ENCODE measurements around the gene SLC22A6.

The SLC22A6 gene

DNA sequence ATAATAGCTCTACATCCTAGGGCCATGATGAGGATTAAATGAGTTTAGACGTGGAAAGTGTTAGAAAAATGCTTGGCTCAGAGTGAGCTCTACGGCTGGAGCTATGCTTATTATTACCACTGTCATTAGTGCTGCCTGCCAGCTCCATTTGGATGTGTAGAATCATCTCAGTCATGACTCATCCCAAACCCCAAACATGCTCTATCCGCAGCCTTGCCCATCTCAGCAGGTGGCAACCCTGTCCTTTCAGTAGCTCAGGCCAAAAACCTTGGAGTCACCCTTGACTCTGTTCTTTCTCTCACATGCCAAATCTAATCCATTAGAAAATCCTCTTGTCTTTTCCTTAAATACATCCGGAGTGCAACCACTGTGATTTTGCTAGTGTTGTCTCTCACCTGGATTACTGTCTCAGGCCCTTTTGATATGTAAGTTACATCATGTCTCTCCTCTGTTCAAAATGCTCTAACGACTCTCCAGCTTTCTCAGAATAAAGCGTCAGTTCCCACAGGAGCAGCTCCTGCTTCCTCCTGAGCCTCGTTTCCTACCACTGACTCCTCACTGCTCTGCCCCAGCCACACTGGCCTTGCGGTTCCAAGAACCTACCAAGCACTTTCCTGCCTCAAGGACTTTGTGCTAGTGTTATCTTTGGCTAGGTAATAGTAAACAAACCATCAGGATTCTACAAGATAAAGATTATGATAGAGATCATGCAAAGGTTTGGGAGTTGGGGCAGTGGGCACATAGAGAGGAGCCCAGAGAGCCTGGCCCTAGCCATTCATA is 53.1 kb downstream of the SLC22A6 start:
- TF ChIP-seq EP300 (IDR thresholded peaks at IDR 0.05; ENCODE audit: borderline replicate concordance) (no peak), RAD21 (IDR thresholded peaks at IDR 0.05; ENCODE audit: low read depth) (no peak), CREB1 (IDR thresholded peaks at IDR 0.05; ENCODE audit: low read depth) (no peak), TAF1 (IDR thresholded peaks at IDR 0.05; ENCODE audit: low read depth) (no peak), CEBPB (IDR thresholded peaks at IDR 0.05) (no peak), FOXM1 (IDR thresholded peaks at IDR 0.05; ENCODE audit: borderline replicate concordance, low read depth) (no peak), NFIC (IDR thresholded peaks at IDR 0.05) (no peak), YY1 (IDR thresholded peaks at IDR 0.05; ENCODE audit: low read depth) (no peak), TCF12 (IDR thresholded peaks at IDR 0.05; ENCODE audit: low read depth) (no peak), TEAD4 (IDR thresholded peaks at IDR 0.05) (no peak), EGR1 (IDR thresholded peaks at IDR 0.05) (no peak), ZBTB7A (IDR thresholded peaks at IDR 0.05; ENCODE audit: low read depth) (no peak)
- TF ChIP-seq, protein P1, sequence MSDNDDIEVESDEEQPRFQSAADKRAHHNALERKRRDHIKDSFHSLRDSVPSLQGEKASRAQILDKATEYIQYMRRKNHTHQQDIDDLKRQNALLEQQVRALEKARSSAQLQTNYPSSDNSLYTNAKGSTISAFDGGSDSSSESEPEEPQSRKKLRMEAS (IDR thresholded peaks at IDR 0.05), result no peak
- TF ChIP-seq, protein P2, sequence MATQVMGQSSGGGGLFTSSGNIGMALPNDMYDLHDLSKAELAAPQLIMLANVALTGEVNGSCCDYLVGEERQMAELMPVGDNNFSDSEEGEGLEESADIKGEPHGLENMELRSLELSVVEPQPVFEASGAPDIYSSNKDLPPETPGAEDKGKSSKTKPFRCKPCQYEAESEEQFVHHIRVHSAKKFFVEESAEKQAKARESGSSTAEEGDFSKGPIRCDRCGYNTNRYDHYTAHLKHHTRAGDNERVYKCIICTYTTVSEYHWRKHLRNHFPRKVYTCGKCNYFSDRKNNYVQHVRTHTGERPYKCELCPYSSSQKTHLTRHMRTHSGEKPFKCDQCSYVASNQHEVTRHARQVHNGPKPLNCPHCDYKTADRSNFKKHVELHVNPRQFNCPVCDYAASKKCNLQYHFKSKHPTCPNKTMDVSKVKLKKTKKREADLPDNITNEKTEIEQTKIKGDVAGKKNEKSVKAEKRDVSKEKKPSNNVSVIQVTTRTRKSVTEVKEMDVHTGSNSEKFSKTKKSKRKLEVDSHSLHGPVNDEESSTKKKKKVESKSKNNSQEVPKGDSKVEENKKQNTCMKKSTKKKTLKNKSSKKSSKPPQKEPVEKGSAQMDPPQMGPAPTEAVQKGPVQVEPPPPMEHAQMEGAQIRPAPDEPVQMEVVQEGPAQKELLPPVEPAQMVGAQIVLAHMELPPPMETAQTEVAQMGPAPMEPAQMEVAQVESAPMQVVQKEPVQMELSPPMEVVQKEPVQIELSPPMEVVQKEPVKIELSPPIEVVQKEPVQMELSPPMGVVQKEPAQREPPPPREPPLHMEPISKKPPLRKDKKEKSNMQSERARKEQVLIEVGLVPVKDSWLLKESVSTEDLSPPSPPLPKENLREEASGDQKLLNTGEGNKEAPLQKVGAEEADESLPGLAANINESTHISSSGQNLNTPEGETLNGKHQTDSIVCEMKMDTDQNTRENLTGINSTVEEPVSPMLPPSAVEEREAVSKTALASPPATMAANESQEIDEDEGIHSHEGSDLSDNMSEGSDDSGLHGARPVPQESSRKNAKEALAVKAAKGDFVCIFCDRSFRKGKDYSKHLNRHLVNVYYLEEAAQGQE (IDR thresholded peaks at IDR 0.05; ENCODE audit: low read depth), result no peak
- TF ChIP-seq, protein P3, sequence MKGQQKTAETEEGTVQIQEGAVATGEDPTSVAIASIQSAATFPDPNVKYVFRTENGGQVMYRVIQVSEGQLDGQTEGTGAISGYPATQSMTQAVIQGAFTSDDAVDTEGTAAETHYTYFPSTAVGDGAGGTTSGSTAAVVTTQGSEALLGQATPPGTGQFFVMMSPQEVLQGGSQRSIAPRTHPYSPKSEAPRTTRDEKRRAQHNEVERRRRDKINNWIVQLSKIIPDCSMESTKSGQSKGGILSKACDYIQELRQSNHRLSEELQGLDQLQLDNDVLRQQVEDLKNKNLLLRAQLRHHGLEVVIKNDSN (IDR thresholded peaks at IDR 0.05), result no peak

DNA sequence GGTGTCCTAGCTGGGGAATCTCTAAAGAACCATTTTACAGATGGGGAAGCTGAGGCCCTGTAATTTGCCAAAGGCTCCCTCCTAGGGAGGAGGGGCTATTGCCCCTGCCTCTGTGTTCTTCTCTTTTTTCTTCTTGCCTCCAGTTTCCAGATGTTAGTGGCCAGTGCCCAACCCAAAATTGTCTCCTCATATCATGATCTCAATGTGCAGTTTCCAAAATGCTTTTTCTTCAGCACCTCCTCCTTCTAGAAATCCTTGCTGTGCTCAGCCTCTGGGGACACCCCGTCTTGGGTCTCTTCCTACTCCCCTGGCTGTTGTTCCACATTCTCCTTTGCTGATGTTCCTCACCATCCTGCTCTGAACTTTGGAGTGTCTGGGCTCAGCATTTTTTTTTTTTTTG is 54.1 kb downstream of the SLC22A6 start:
- no peak for TF ChIP-seq EP300 (IDR thresholded peaks at IDR 0.05; ENCODE audit: borderline replicate concordance)
- TF ChIP-seq CEBPB (IDR thresholded peaks at IDR 0.05), result no peak
- no peak for TF ChIP-seq RAD21 (IDR thresholded peaks at IDR 0.05; ENCODE audit: low read depth)
- TF ChIP-seq TCF12 (IDR thresholded peaks at IDR 0.05; ENCODE audit: low read depth), result no peak
- TF ChIP-seq TAF1 (IDR thresholded peaks at IDR 0.05; ENCODE audit: low read depth), result no peak
- TF ChIP-seq NFIC (IDR thresholded peaks at IDR 0.05), result no peak
- TF ChIP-seq, protein P3 (IDR thresholded peaks at IDR 0.05), result no peak
- TF ChIP-seq EGR1 (IDR thresholded peaks at IDR 0.05), result no peak
- no peak for TF ChIP-seq CREB1 (IDR thresholded peaks at IDR 0.05; ENCODE audit: low read depth)
- TF ChIP-seq FOXM1 (IDR thresholded peaks at IDR 0.05; ENCODE audit: borderline replicate concordance, low read depth), result no peak
- TF ChIP-seq, protein P1 (IDR thresholded peaks at IDR 0.05), result no peak
- TF ChIP-seq ZBTB7A (IDR thresholded peaks at IDR 0.05; ENCODE audit: low read depth), result no peak
- no peak for TF ChIP-seq TEAD4 (IDR thresholded peaks at IDR 0.05)

DNA sequence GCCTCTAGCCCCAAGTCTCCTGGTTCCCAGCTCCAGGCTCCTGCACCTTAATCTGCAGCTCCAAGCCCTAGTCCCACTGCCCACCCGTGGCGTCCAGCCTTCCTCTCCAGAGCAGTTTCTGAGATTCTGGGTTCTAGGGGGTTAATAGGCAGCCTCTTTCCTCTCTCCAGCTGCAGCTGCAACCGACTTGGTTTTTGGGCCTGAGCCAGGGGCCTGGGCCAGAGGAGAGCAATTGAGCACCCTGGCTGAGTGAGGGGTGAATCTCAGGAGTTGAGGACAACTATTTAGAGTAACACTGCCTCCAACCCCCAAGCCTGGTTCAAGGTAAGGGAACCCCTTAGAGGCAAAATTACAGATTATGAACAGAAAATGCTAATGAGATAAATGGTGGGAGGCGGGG is 54.6 kb downstream of the SLC22A6 start:
- no peak for TF ChIP-seq YY1 (IDR thresholded peaks at IDR 0.05; ENCODE audit: low read depth)
- no peak for TF ChIP-seq CREB1 (IDR thresholded peaks at IDR 0.05; ENCODE audit: low read depth)

DNA sequence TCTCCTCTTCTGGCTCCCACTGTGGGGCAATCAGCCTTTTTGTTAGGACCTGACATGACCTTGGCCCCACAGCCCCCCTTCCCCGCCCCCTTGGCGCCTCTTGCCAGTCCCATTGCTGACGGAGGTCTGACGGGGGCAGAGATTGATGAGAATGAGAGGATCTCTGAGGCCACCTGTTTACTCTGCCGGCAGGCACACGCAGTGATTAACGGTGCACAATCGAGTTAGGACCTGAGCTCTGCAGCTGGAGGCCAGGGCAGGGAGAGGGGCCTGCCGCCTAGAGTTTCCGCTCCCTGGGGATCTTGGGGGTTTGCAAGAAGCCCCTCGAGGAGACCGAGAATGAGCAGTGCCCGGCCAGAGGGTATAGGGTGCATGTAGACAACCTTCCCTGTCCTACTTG is 56.8 kb downstream of the SLC22A6 start:
- TF ChIP-seq TEAD4 (IDR thresholded peaks at IDR 0.05), result no peak

DNA sequence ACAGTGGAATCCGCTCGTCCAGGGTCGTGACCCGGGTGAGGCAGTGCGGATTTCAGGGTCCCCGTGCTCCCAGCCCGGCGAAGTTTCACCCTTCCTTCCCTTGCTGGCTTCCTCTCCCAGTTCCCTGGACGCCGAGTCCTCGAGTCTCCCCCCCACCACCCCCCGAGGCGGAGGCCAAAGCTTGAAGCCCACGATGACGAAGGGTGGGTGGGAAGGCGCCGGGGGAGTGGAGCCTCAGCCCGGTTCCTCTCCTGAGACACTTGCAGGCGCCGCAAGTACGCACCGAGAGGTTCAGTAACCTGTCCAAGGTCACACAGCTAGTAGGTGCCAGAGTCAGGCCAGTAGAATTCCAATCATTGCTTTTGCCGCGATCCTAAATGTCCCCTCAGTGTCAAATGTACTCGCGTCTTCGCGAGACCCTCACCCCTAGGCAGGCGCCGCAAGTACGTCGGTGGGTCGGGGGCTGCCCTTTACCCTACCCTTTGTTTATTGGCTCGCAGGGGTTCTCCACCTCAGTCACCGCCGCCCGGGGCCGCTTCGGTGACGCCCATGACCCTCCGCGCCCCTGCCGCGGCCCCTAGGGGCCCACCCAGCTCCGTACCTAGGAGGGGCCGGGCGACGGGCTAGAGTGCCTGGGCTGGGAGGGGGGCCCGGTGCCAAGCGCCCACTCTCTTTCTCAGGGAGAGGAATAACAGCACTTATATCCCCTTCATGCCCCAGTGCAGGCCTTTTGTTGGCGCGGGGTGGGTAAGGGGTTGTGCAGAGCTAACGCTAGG is 57.9 kb downstream of the SLC22A6 start:
- TF ChIP-seq FOXM1 (IDR thresholded peaks at IDR 0.05; ENCODE audit: borderline replicate concordance, low read depth) (no peak), TEAD4 (IDR thresholded peaks at IDR 0.05) (no peak), YY1 (IDR thresholded peaks at IDR 0.05; ENCODE audit: low read depth) (no peak), NFIC (IDR thresholded peaks at IDR 0.05) (no peak), EP300 (IDR thresholded peaks at IDR 0.05; ENCODE audit: borderline replicate concordance) (no peak), ZBTB7A (IDR thresholded peaks at IDR 0.05; ENCODE audit: low read depth) (no peak), RAD21 (IDR thresholded peaks at IDR 0.05; ENCODE audit: low read depth) (no peak), TAF1 (IDR thresholded peaks at IDR 0.05; ENCODE audit: low read depth) (no peak), CEBPB (IDR thresholded peaks at IDR 0.05) (no peak), CREB1 (IDR thresholded peaks at IDR 0.05; ENCODE audit: low read depth) (no peak), EGR1 (IDR thresholded peaks at IDR 0.05) (no peak), TCF12 (IDR thresholded peaks at IDR 0.05; ENCODE audit: low read depth) (no peak)
- TF ChIP-seq, protein P3 (IDR thresholded peaks at IDR 0.05), result no peak
- TF ChIP-seq, protein P2 (IDR thresholded peaks at IDR 0.05; ENCODE audit: low read depth), result no peak
- TF ChIP-seq, protein P1 (IDR thresholded peaks at IDR 0.05), result no peak
